SK-N-MC (cell line): Measurements from ENCODE around the gene SLC35A2.

Experiments used
- EZH2 ChIP-seq: fragments of 200-600 bp; sonication (generic); IDR thresholded peaks from one replicate; pipeline ENCODE4 v1.6.1; 2017; ENCODE audit warnings: antibody characterized with exemption
- FOXP2 ChIP-seq: optimal IDR thresholded peaks from 2 replicates; pipeline ENCODE3; 2011; ENCODE audit warnings: mild to moderate bottlenecking, moderate library complexity; ENCODE audit not compliant: insufficient read depth; ENCODE audit errors: extremely low read length, control extremely low read depth
- POLR2AphosphoS5 ChIP-seq: IDR thresholded peaks from 2 replicates; pipeline ENCODE4 v1.6.1; 2012; ENCODE audit warnings: mild to moderate bottlenecking, low read depth, low read length, borderline replicate concordance

DNA sequence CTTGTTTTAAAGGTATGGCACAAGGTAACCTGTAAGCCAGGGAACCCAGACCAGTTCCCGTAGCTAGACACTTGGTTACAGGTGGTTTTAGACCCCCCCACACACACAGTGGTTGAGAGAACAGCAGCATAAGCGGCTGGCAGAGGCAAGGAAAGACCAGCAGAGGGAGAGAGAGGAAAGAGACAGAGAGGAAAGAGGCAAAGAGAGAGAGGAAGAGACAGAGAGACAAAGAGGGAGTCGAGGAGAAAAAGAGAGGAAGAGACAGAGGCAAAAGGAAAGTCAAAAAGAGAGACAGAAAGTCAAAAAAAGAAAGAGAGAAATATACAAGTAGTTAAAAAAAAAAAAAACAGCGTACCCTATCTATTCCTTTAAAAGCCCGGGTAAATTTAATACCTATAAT, 56.5 kb downstream of the SLC35A2 start:
- TF ChIP-seq EZH2: no peak
- no peak for TF ChIP-seq POLR2AphosphoS5
- no peak for TF ChIP-seq FOXP2
